A673 (cell line): ENCODE results near the gene XDH. TPM values are rescaled to one million over a fixed set of nuclear protein-coding genes. Genes with fewer than 3 reads are reported as not detected.

Experiments
- BruUV-seq: library from RNA; stranded (reverse); fragments of 400-500 nt; replicated peaks from 2 replicates; lab custom pipeline; 2021; lab: Mats Ljungman, UMichigan
- CTCF ChIA-PET: fragments of 300-600 bp; sonication (Branson Sonifier 250); formaldehyde crosslinking; loops from one replicate; lab custom pipeline; 2022; ENCODE audit warnings: antibody characterized with exemption; lab: Charles Lee
- POLR2A ChIA-PET: fragments of 300-600 bp; sonication (Branson Sonifier 250); formaldehyde crosslinking; loops from one replicate; lab custom pipeline; 2022; ENCODE audit warnings: antibody characterized with exemption; ENCODE audit not compliant: low non-redundant PET; lab: Charles Lee
- DNase-seq: peaks from one replicate; pipeline ENCODE4 v3.0.0-alpha.2; 2015; ENCODE audit warnings: low spot score
- H3K27ac ChIP-seq: fragments of 200-600 bp; sonication (generic); 2 replicates; pipeline ENCODE4 v1.5.1; 2016; ENCODE audit warnings: mixed run types, low read depth, mild to moderate bottlenecking, mixed read lengths, antibody characterized with exemption, low read length; ENCODE audit not compliant: poor library complexity, severe bottlenecking
- H3K27me3 ChIP-seq: fragments of 200-600 bp; sonication (generic); replicated peaks from 2 replicates; pipeline ENCODE4 v1.6.1; 2017; ENCODE audit warnings: mixed run types, low read depth, mild to moderate bottlenecking, mixed read lengths, antibody characterized with exemption, low read length; ENCODE audit not compliant: insufficient read depth, poor library complexity
- H3K36me3 ChIP-seq: fragments of 200-600 bp; sonication (generic); 2 replicates; pipeline ENCODE4 v1.6.1; 2016; ENCODE audit warnings: mixed run types, mild to moderate bottlenecking, mixed read lengths, antibody characterized with exemption, low read length; ENCODE audit not compliant: insufficient read depth, poor library complexity, severe bottlenecking
- H3K4me1 ChIP-seq: fragments of 200-600 bp; sonication (generic); 2 replicates; pipeline ENCODE4 v1.6.1; 2017; ENCODE audit warnings: mixed run types, mild to moderate bottlenecking, mixed read lengths, antibody characterized with exemption, low read length; ENCODE audit not compliant: insufficient read depth, poor library complexity, severe bottlenecking
- H3K4me3 ChIP-seq: fragments of 200-600 bp; sonication (generic); 2 replicates; pipeline ENCODE4 v1.5.1; 2016; ENCODE audit warnings: low read depth, mixed run types, mild to moderate bottlenecking, mixed read lengths, low read length; ENCODE audit not compliant: poor library complexity, severe bottlenecking
- H3K9me3 ChIP-seq: fragments of 200-600 bp; sonication (generic); 2 replicates; pipeline ENCODE4 v1.6.1; 2016; ENCODE audit warnings: mixed run types, low read depth, mild to moderate bottlenecking, mixed read lengths, antibody characterized with exemption, low read length; ENCODE audit not compliant: poor library complexity, severe bottlenecking
- EZH2 ChIP-seq: fragments of 200-600 bp; sonication (generic); IDR thresholded peaks from 2 replicates; pipeline ENCODE4 v1.6.1; 2017; ENCODE audit warnings: borderline replicate concordance, low read depth, mild to moderate bottlenecking, mixed read lengths, antibody characterized with exemption, low read length; ENCODE audit not compliant: poor library complexity, severe bottlenecking
- intact Hi-C: fragments of 100-400 bp; cut with micrococcal nuclease; formaldehyde crosslinking; loops from one replicate; pipeline ENCODE4 v1.10.0; 2022; ENCODE audit not compliant: unreplicated experiment
- total RNA-seq: library from RNA; stranded (reverse); gene quantifications from 2 replicates; pipeline ENCODE4 v1.2.3, GENCODE V29; 2021
- TF ChIP-seq, protein P1 (sequence below): fragments of 300-800, 200-600 bp; sonication (generic); conservative IDR thresholded peaks from 2 replicates; pipeline ENCODE4 v1.5.1; 2017; ENCODE audit warnings: low read depth, mild to moderate bottlenecking, antibody characterized with exemption, low read length, moderate library complexity, mixed read lengths

XDH gene
- total RNA-seq, 1 experiment from 2014 or later = 0.19 TPM

DNA sequence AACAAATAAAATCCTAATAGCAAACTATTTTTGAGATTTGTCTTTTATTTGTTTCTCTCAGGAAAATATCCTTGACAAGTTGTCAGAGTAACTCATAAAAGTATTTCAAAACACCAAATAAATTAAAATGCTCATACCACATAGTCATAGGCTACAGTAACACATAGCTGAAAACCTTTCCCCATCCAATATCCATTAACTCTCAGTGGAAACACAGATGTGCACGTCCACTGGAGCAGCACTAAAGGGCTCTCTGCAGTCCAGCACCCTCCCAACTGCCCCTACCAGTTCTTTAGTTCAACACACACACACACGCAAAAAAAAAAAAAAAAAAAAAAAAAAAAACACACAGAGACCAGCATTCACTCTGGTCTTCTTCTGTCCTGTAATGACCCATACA lies 879 bp upstream of the XDH start:
- intact Hi-C loops = loop anchor here (2.0 to 10.0 kb wide), 2 partner anchors 109 to 419 kb away; no protein-coding TSS in a partner anchor
- ChIA-PET CTCF (no interaction called here), POLR2A (no interaction called here)
- BruUV-seq = no TSS peak
- H3K4me1 ChIP-seq = no peaks in the 10 kb centered on the region
- no peak for TF ChIP-seq EZH2
- TF ChIP-seq, protein P1, sequence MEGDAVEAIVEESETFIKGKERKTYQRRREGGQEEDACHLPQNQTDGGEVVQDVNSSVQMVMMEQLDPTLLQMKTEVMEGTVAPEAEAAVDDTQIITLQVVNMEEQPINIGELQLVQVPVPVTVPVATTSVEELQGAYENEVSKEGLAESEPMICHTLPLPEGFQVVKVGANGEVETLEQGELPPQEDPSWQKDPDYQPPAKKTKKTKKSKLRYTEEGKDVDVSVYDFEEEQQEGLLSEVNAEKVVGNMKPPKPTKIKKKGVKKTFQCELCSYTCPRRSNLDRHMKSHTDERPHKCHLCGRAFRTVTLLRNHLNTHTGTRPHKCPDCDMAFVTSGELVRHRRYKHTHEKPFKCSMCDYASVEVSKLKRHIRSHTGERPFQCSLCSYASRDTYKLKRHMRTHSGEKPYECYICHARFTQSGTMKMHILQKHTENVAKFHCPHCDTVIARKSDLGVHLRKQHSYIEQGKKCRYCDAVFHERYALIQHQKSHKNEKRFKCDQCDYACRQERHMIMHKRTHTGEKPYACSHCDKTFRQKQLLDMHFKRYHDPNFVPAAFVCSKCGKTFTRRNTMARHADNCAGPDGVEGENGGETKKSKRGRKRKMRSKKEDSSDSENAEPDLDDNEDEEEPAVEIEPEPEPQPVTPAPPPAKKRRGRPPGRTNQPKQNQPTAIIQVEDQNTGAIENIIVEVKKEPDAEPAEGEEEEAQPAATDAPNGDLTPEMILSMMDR = no peak
- no peak for DNase-seq
- no peak overlapping the region for H3K27ac ChIP-seq
- peaks cover 9% of the 10 kb centered on the region for H3K9me3 ChIP-seq
- no peaks in the 10 kb centered on the region for H3K36me3 ChIP-seq
- H3K27me3 ChIP-seq = no peaks in the 10 kb centered on the region
- no peak overlapping the region for H3K4me3 ChIP-seq

DNA sequence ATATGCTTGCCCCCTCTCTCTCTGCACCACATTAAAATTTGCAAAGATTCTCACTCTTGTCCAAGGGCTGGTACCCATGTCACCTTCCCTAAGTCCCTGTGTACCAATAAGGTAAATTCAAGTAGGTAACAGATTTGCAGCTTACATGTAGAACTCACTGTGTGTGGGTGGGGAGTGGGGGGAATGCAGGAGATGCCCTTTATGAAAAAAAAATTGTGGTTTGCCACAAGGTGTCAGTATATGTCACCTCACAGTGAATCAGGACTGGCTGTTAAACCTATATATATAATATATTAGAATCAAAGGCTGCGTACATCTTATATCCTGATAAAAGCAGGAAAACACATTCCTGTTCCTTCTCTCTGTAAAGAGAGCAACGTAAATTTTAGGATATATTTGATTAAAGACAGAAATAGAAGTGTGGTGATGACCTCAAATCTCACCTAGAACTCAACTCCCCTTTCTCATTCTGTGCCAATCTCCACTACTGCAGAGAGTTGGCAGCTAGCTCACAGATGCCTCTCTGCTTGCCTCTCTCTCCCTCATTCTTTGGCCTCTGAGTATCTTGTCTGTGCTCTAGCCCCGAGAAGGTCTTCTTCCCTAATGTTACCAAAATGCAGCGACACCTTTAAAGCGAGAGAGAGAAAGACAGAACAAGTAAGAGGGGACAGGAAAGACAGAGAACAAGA lies 536 bp downstream of the XDH start:
- intact Hi-C loops = loop anchor here (2.0 to 10.0 kb wide), 3 partner anchors 111 to 421 kb away; no protein-coding TSS in a partner anchor
- Histone ChIP-seq H3K9me3 (peaks cover 4% of the 10 kb centered on the region), H3K27me3 (peaks cover 4% of the 10 kb centered on the region), H3K27ac (no peak overlapping the region), H3K4me3 (no peak overlapping the region), H3K36me3 (no peaks in the 10 kb centered on the region), H3K4me1 (no peaks in the 10 kb centered on the region)
- peak; percentile 41 for DNase-seq
- ChIA-PET POLR2A (no interaction called here), CTCF (interaction anchor here (0.6 kb wide), 1 partner anchor 343 kb away, joined by 3 read pairs; no protein-coding TSS in a partner anchor)
- BruUV-seq = no TSS peak
- TF ChIP-seq, protein P1 = peak; percentile 50
- TF ChIP-seq EZH2 = no peak

DNA sequence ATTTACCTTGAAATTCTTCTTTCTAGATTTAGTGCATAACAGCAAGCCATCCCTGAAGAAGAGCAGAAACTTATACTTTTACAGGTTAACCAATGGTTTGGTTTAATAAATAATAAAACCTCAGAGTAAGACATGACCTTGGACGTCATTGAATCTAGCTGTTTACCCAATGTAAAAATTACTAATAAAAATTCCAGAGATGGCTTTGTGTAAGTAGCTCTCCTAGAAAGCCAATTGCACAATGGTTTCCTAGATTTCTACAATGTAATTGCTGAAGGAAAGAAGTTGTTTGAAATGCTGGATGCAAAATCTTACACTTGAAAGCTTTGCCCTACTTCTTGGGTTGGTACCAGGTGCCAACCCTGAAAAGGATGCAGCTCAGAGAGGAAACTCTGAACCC lies 1.5 kb downstream of the XDH start:
- intact Hi-C loops = loop anchor here (2.0 to 10.0 kb wide), 2 partner anchors 316 to 422 kb away; no protein-coding TSS in a partner anchor
- no peaks in the 10 kb centered on the region for H3K4me1 ChIP-seq
- peaks cover 4% of the 10 kb centered on the region for H3K27me3 ChIP-seq
- H3K36me3 ChIP-seq = no peaks in the 10 kb centered on the region
- BruUV-seq = no TSS peak
- DNase-seq = no peak
- POLR2A ChIA-PET = no interaction called here
- no peak overlapping the region for H3K27ac ChIP-seq
- CTCF ChIA-PET = no interaction called here
- H3K4me3 ChIP-seq = no peak overlapping the region
- no peak for TF ChIP-seq EZH2
- TF ChIP-seq, protein P1 = no peak
- no peaks in the 10 kb centered on the region for H3K9me3 ChIP-seq
